GM19193 (cell line): ENCODE results near the gene GREB1.

Experiments used
- POLR2A ChIP-seq: IDR thresholded peaks from 4 replicates; pipeline ENCODE4 v1.6.1; 2011; ENCODE audit not compliant: insufficient read depth, insufficient read length; ENCODE audit errors: extremely low read depth

Gene GREB1

GRCh38 chr2:11505652-11506610, 27.9 kb upstream of the GREB1 start:
- TF ChIP-seq POLR2A, result no peak

- TF ChIP-seq POLR2A, result no peak
These were observed 27.3 kb upstream of the GREB1 start for GRCh38 chr2:11506611-11506969.

DNA sequence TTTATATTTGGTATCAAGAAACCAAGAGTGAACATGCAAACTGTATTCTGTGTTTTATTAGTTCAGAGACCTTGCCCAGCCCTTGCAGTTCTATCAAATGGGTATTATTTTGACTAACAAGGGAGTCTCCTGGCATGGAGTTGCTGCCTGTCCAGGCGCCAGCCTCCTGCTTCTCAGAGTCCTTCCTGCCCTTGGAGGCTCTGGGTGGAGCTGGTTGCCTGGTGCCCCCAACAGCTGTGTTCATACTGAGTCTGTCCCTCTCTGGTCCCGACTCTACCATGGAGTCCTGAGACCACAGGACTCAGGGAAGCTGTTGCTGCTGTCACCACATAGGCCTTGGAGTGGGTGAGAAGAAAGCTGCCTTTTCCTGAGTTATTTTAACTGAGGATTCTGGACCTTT, 26.3 kb upstream of the GREB1 start:
- TF ChIP-seq POLR2A, result no peak

GRCh38 chr2:11508279-11508678, 25.6 kb upstream of the GREB1 start:
- no peak for TF ChIP-seq POLR2A

- TF ChIP-seq POLR2A, result no peak
These were observed 24.0 kb upstream of the GREB1 start for GRCh38 chr2:11509657-11510360.

- no peak for TF ChIP-seq POLR2A
These were observed 21.4 kb upstream of the GREB1 start for GRCh38 chr2:11512431-11512830.

DNA sequence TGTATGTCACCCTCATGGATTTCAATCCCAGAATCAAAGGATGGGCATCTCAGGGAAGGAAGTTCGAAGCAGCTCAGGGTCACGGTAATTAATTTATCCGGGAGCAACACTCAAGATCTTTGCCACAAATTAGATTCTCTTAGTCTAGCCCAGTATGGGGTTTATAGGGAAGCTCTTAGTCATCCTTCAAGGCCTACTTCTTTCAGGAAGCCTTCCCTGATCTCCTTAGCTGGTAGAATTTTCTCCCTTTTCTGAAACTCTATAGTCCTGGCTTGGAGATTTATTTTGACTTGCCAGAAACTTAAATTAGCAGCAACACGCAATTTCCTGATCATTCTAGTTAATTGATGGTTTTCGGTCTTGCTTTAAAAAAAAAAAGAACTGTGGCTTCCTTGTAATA, 20.5 kb upstream of the GREB1 start:
- TF ChIP-seq POLR2A, result no peak

- no peak for TF ChIP-seq POLR2A
These were observed 19.6 kb upstream of the GREB1 start for GRCh38 chr2:11514081-11514730.

GRCh38 chr2:11514904-11515303, 18.9 kb upstream of the GREB1 start:
- no peak for TF ChIP-seq POLR2A

DNA sequence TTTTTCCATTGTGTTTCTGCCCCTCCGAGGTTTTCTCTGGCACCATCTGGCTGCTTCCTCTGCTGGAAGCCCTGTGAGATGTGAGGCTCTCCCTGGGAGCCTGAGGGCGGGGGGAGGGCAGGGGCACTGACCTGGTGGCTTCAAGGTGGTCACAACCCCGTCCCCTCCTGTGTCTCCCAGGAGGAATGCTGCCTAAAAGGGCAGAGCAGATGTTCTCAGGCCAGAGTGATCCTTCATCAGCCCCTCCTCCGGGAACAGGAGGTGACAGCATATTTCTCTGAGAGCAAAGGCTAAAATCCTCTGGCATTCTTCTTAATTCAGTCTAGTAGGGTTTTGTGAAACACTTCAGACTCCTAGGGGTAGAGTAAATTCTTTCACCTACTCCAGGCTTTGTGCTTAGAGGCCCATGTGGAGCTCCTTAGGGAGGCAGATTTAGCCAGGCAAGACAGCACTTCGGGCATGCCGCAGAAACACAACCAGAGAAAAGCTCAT, 18.3 kb upstream of the GREB1 start:
- no peak for TF ChIP-seq POLR2A

GRCh38 chr2:11516984-11517648, 16.7 kb upstream of the GREB1 start:
- no peak for TF ChIP-seq POLR2A

- no peak for TF ChIP-seq POLR2A
These were observed 15.9 kb upstream of the GREB1 start for GRCh38 chr2:11517906-11518305.

DNA sequence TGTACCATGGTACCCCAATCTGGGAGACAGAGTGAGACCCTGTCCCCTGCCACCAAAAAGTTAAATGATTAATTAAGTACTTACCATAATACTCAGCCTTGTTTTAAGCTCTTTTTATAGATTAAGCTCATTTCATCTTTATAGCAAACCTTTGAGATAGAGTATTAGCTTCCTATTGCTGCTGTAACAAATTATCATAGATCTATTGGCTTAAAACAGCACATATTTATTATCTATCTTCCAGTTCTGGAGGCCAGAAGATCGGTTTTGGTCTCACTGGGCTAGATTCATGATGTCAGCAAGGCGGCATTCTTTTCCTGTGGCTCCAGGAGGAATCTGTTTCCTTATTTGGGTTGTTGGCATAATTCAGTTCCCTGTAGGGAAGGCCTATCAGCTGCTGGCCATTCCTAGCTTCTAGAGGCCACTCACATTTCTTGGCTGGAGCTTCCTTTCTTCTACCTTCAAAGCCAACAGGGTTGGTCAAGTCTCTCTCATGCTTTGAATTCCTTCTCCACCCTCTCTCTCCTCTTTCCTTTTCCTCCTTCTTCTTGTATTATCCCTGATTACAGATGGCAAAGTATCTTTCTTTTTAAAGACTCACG, 13.7 kb upstream of the GREB1 start:
- TF ChIP-seq POLR2A, result no peak

- no peak for TF ChIP-seq POLR2A
These were observed 12.1 kb upstream of the GREB1 start for GRCh38 chr2:11521775-11522174.
